ENCODE measurements around the gene ATP5MK.

DNA sequence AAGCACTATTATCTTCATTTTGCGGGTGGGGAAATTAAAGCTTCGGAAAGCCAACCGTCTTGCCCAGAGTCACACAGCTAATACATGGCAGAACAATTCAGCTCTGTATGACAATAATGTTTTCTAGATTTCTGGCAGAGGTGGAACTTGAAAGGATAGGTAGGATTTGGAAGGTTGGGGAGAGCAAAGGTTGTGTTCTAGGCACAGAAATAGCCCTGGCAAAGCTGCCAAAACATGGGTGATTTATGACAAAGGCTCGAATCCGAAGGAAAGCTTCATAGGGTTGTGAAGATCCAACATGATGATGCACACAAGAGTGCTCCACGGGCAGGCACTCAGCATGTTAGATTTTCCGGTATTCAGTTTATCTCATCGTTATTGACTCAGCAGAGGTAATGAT, 19.3 kb upstream of the ATP5MK start:
- TF ChIP-seq, protein P1, sequence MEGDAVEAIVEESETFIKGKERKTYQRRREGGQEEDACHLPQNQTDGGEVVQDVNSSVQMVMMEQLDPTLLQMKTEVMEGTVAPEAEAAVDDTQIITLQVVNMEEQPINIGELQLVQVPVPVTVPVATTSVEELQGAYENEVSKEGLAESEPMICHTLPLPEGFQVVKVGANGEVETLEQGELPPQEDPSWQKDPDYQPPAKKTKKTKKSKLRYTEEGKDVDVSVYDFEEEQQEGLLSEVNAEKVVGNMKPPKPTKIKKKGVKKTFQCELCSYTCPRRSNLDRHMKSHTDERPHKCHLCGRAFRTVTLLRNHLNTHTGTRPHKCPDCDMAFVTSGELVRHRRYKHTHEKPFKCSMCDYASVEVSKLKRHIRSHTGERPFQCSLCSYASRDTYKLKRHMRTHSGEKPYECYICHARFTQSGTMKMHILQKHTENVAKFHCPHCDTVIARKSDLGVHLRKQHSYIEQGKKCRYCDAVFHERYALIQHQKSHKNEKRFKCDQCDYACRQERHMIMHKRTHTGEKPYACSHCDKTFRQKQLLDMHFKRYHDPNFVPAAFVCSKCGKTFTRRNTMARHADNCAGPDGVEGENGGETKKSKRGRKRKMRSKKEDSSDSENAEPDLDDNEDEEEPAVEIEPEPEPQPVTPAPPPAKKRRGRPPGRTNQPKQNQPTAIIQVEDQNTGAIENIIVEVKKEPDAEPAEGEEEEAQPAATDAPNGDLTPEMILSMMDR (IDR thresholded peaks at IDR 0.05) = no peak
- no peak for TF ChIP-seq POLR2A (IDR thresholded peaks at IDR 0.05)
